ENCODE data around the gene SRGAP2B.
"Not testable (repeated sequence)": the region's sequence is repeated elsewhere in the genome, so short reads cannot be mapped to it uniquely, and the experiment has no call there.

Gene SRGAP2B

GRCh38 chr1:145093517-145094149 is 1.5 kb downstream of the SRGAP2B start:
- FAIRE-seq; DNase-seq (ENCODE audit: insufficient read length, low spot score): not testable (repeated sequence)

DNA sequence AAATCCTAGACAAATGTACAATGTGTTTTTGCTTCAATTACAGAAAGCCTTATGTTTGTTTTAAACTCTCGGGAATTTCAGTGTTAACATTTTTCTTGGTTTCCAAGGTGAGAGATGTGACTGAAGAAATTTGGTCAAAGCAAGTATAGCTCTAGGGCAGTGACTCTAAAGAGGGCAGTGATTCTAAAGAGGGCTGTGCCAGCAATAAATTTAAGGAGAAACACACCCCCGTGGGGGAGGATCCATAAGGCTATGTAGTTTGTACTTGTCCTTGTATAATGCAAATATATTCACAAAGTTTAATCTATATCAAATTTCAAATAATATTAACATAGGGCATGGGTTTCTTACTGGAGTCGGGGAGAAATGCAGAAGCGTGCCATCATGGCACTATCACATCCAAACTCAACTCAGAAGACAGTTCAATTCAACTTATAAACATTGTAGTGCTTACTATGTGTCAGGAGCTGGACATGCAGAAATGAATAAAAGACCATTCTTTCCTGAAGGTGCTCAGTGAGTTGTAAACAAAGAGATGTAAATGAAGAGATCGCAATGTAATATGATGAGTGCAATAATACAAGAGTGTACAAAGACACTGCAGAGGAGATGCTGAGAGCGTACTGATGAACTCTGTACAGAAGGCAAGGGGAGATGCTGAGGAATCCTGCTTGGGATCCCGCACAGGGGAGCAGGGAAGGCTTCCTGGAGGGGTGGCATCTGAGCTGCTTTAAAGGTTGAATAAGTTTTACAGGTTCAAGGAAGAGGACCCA is 12.5 kb downstream of the SRGAP2B start:
- not testable (repeated sequence) for DNase-seq (ENCODE audit: insufficient read length, low spot score); FAIRE-seq

- not testable (repeated sequence) for FAIRE-seq; DNase-seq (ENCODE audit: insufficient read length, low spot score)
Measured at GRCh38 chr1:145080193-145080592, 14.9 kb downstream of the SRGAP2B start.

DNA sequence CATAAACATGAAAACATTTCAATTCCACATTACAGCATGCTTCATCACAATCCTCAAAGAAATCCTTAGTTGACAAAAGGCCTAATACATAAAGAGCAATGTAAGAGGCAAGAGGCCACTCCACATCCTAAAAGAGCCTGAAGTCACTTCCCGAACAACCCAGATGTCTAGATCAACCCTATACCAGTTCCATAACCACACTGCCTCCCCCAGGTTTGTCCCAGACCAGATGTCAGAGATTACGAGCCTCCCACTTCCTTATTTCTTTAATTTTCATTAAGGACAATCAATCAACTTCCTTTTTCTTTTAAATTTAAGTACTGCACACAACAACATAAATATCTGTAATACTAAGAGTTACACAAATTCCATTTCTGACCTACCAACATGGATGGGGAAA is 15.4 kb downstream of the SRGAP2B start:
- DNase-seq (ENCODE audit: insufficient read length, low spot score); FAIRE-seq: not testable (repeated sequence)

DNA sequence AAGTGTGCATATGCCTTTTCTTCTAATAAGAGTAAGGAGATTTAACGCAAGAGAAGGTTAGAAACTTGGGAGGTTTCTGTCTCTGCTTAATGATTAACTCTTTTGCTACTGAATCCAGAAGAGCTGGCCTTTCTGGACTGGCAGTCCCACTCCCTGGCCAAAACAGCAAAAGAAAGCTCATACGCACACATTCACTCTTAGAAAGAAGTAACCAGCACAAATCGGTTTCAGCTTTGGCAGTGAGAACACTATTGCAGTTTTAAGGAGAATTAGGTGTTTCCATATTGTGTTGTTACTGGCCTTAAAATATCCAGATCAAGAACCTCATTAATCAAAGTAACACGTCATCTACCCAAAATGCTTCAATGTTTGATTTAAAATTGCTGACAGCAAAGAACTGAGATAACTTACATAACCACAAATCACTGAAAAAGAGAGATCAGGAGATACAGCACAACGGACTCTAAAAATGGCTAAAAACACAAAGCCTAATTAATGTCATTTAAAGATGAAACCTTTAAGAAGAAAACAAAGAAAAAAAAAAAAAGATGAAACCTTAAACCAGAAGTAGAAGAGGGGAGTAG is 16.2 kb downstream of the SRGAP2B start:
- DNase-seq (ENCODE audit: insufficient read length, low spot score); FAIRE-seq: not testable (repeated sequence)

GRCh38 chr1:145077872-145078786 is 17.0 kb downstream of the SRGAP2B start:
- not testable (repeated sequence) for DNase-seq (ENCODE audit: insufficient read length, low spot score); FAIRE-seq

DNA sequence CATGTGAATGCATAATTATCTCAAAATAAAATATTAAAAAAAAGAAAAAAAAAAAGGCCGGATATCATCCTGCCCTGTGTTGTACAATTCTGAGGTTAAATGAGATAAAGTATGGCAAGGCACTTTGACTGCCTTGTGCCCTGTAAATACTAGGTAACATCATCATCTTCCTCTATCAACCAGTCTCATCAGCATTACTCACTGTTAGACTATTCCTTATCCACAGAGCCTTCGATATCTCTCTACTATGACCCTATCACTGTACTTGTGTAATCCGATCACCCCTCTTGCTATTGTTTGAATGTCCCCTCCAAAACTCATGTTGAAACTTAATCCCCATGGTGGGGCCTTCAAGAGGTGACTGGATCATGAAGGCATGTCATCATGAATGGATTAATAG is 18.3 kb downstream of the SRGAP2B start:
- DNase-seq (ENCODE audit: insufficient read length, low spot score); FAIRE-seq: not testable (repeated sequence)

GRCh38 chr1:145074021-145074559 is 21.0 kb downstream of the SRGAP2B start:
- not testable (repeated sequence) for DNase-seq (ENCODE audit: insufficient read length, low spot score); FAIRE-seq

GRCh38 chr1:145071569-145071968 is 23.6 kb downstream of the SRGAP2B start:
- FAIRE-seq; DNase-seq (ENCODE audit: insufficient read length, low spot score): not testable (repeated sequence)

GRCh38 chr1:145066486-145066885 is 28.6 kb downstream of the SRGAP2B start:
- FAIRE-seq; DNase-seq (ENCODE audit: insufficient read length, low spot score): not testable (repeated sequence)

DNA sequence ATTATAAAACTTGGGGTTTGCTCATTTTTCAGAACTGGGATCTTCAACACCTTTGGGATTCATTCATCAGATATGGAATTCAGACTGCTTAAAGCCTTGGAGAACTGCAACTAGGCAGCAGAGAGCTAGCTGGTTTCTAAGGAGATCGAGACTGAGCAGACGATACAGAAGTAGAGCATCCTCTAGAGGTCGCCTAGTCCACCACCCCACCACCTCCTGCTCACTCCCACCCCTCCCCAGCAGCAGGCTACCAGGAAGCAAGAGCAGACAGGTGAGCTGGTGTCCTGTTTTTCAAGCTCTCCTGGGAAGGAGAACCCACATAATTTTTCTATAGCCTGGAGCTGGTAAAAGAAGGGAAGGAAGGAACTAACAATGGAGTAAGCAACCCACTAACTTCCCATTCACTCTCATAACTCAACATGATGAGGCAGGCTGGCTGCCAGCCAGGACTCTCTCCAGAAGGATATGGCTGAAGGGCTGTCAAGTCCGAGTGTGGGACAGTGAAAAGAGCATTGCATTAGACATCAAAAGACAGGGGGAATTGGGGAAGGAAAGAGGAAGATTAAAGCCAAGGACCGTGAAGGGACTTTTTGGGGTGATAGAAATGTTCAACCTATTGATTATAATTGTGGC is 29.8 kb downstream of the SRGAP2B start:
- not testable (repeated sequence) for DNase-seq (ENCODE audit: insufficient read length, low spot score)

DNA sequence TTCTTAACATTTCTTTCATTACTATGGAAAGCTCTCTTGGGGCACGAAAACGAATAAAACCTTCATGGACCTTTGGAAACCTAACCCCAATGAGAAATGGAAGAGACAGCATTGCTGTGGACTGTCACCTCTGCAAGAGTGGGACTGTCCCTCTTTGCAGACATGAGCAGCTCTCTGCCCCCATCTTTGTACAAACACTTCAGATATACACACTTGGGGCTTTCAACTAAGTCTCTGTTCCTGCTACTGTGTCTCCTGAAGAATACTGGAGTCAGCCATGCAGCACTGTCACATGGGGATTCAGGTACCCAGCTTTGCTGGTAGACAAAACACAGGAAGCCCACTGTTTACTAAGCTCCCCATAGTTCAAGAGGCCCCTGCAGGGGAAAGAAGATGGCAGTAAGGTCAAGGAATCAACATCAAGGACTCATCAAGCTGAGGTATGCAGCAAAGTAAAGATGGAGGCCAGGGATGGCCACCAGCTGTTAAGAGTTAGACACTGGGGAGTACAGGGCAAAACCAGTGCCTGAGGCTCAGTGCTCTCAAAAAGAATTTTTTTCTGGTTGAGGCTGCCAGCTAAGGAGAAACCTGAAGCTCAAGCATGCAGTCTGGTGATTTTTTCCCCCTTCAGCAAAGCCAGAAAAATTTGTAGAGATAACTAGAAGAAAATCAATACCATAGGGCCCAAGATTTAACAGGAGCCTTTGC is 31.0 kb downstream of the SRGAP2B start:
- not testable (repeated sequence) for FAIRE-seq

More for the DNA sequence above, 29.8 kb downstream of the SRGAP2B start:
- FAIRE-seq, result not testable (repeated sequence)

DNA sequence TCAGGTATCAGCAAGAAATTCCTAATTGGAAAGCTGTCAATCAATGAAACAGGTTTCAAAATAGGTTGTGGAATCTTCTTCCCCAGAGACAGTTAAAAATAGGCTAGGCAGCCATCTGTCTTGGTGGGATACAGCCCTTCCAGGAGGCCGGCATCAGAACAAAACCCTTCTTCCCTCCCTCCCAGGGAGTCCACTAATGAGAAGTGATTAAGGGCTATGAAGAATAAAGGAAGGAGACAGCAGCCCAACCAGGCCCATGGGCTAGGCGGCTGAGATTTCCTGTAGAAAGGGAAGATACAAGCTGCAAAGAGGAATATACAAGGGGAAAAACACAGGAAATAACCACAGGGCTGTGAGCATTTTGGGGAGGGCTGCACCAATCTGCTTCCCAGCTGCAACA is 31.8 kb downstream of the SRGAP2B start:
- not testable (repeated sequence) for FAIRE-seq

More for the DNA sequence above, 31.0 kb downstream of the SRGAP2B start:
- DNase-seq (ENCODE audit: insufficient read length, low spot score), result not testable (repeated sequence)

DNA sequence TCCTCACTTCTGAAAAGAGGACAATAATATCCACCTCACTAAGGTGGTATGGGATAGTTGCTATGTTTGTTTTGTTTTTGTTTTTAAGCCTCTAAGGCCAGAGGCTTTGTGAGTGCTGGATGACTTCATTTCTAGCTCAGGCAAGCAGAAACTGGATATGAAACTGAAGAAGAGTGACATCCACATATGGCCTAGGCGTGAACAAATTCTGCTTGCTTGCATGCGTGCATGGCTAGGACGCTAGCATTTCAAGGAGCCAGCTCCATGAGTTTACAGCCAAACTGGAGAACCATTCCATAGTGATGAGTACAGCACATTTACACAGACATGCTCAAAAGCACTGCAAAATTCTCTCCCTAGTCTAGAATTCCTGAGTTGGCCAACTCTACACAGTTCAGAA is 36.9 kb downstream of the SRGAP2B start:
- not testable (repeated sequence) for DNase-seq (ENCODE audit: insufficient read length, low spot score); FAIRE-seq

More for the DNA sequence above, 31.8 kb downstream of the SRGAP2B start:
- not testable (repeated sequence) for DNase-seq (ENCODE audit: insufficient read length, low spot score)

GRCh38 chr1:145055217-145055760 is 39.8 kb downstream of the SRGAP2B start:
- FAIRE-seq; DNase-seq (ENCODE audit: insufficient read length, low spot score): not testable (repeated sequence)

DNA sequence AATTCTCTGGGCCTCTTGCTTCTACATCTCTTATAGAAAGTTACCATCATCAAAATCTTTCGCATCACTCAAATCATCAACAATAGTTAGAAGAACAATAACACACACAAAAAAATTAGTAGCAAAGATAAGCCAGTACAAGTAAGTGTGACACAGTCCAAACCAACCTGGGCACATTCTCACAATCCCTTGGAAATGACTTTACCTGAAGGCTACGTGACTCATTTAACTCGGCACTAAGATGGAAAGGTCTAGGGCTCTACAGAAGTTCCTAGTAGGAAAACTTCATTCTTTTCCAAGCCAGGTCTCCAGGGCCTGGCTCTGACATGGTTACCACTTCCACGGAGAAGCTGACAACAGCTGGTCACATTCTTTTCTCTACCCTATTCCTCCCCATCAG is 41.7 kb downstream of the SRGAP2B start:
- not testable (repeated sequence) for FAIRE-seq

GRCh38 chr1:145052019-145052776 is 42.9 kb downstream of the SRGAP2B start:
- FAIRE-seq; DNase-seq (ENCODE audit: insufficient read length, low spot score): not testable (repeated sequence)

More for the DNA sequence above, 41.7 kb downstream of the SRGAP2B start:
- DNase-seq (ENCODE audit: insufficient read length, low spot score), result not testable (repeated sequence)

All from D721Med (cell line).